Right cardiac atrium (tissue), 5 donors: ENCODE data around the gene PHACTR1. TPM values are rescaled to one million over a fixed set of nuclear protein-coding genes. Genes with fewer than 3 reads are reported as not detected.
"Not testable (repeated sequence)": the region's sequence is repeated elsewhere in the genome, so short reads cannot be mapped to it uniquely, and the experiment has no call there.

Source experiments
- ATAC-seq, 2 donors: fragments of 200-7000 bp; cut with Tn5 transposase; one replicate each; pipeline versions ENCODE4 v1.8.0 to v1.9.1; 2020; ENCODE audit warnings: moderate library complexity in 2 of 2, mild to moderate bottlenecking in 1 of 2
- DNase-seq, 3 donors: peaks; one replicate each; pipeline ENCODE4 v3.0.0-alpha.2; 2020
- H3K27ac ChIP-seq: one replicate; pipeline ENCODE4 v1.5.1; 2013; ENCODE audit warnings: mild to moderate bottlenecking, low read length, control low read depth, moderate library complexity
- H3K27me3 ChIP-seq: one replicate; pipeline ENCODE4 v1.6.1; 2013; ENCODE audit not compliant: control insufficient read depth, insufficient read depth
- H3K4me1 ChIP-seq: one replicate; pipeline ENCODE4 v1.6.1; 2013; ENCODE audit warnings: low read length; ENCODE audit not compliant: control insufficient read depth, insufficient read depth
- H3K4me3 ChIP-seq: one replicate; pipeline ENCODE4 v1.5.1; 2013; ENCODE audit warnings: low read length, control low read depth
- H3K9me3 ChIP-seq: one replicate; pipeline ENCODE4 v1.6.1; 2013; ENCODE audit warnings: low read length; ENCODE audit not compliant: control insufficient read depth
- WGBS: extraction: QIAGEN DNeasy Blood & Tissue Kit; methylation state at CpG from one replicate; pipeline ENCODE4 v1.1.7; 2013; 5-methylcytosine and 5-hydroxymethylcytosine counted together
- intact Hi-C, 4 donors: fragments of 100-400 bp; cut with DNase I; formaldehyde crosslinking; loops; one replicate each; pipeline versions ENCODE4 v1.11.0 to v1.14.0; 2022 to 2023
- polyA plus RNA-seq: library from polyadenylated mRNA; stranded (reverse); fragments of 200-250 nt; gene quantifications from one replicate; pipeline ENCODE4 v1.2.3, GENCODE V29; 2013
- total RNA-seq, 4 donors: library from RNA; stranded (reverse); fragmentation: NEBNext Ultra II Directional; extraction: Animal tissue kit (Norgen Biotek cat#: 25700); gene quantifications; one replicate each; pipeline ENCODE4 v1.2.1, GENCODE V29; 2021
- donor health status: healthy with polysubstance abuse.
- donor health status: DM: no; HTN: yes; CAD: no.
- donor health status: DM: no; HTN: no; CAD: no.
- donor health status: DM: no; HTN: yes; CAD: no; lungs with severe emphysema.
- donor health status: DM: yes; HTN: yes; CAD: no.

The PHACTR1 gene
- total and polyA plus RNA-seq, 5 donors: 7.3 to 29.4 (median 25.1) TPM

DNA sequence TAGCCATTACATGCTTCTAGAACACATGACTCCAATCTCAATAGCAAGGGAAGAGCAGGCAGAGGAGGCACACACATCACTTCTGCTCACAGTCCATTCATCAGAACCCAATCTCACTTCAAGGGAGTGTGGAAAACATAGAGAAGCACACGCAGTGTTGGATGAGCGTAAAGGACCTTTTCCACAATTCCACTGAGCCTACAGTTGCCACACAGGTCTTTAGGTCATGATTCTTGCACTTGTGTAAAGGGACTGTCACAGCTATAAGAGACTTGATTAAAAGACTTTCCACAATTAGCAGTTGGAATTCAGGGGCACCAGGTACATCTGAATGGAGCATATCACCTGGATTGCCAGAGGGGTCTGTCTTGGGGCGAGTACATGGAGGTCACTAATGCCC lies 525.6 kb downstream of the PHACTR1 start:
- Histone ChIP-seq H3K9me3 (no peaks in the 10 kb centered on the region), H3K27me3 (no peaks in the 10 kb centered on the region), H3K4me3 (no peak overlapping the region), H3K4me1 (no peaks in the 10 kb centered on the region), H3K27ac (no peak overlapping the region)
- 99% methylated on average over 3 of the region's 3 CpGs for WGBS
- intact Hi-C loops: no loop called here
- no peak for ATAC-seq
- DNase-seq: no peak

DNA sequence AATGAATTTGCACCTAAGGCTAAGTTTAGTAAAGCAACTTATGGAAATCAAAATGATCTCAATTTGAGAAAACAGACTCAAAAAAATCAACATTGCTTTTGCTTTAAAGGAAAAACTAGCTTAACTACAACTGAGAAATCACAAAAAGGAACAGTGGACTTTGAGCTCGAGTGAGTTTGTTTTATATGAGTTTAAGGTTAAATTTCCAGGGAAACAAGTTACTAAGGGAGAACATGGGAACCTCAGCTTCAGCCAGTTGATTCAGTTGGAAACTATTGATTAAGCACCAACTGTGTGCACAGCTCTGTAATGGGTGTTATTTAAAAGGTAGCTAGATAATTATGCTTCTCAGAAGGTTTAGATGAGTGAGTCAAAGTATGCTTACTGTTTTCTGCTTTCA lies 526.0 kb downstream of the PHACTR1 start:
- no peaks in the 10 kb centered on the region for H3K4me1 ChIP-seq
- DNase-seq (no peak), ATAC-seq (no peak)
- H3K9me3 ChIP-seq: no peaks in the 10 kb centered on the region
- no peaks in the 10 kb centered on the region for H3K27me3 ChIP-seq
- WGBS: 88% methylated on average over 1 of the region's 1 CpG
- intact Hi-C loops: no loop called here
- H3K27ac ChIP-seq: no peak overlapping the region
- no peak overlapping the region for H3K4me3 ChIP-seq

DNA sequence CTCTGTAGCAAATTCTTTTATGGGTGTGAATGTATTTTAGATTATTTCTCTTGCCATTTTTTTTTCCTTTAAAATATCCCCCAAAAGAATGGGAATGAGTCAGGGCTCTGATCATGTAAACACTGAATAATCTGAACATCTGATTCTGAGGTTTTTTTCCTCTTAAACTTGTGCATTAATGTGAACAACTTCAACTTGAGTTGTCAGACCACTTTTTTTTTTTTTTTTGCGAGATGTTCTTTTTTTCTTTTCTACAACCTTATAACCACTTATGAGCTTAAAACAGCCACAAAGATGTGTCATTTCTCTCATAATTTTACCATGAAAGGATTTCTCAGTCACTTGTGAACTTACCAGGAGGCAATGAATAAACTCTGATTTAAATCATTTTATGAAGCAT lies 526.5 kb downstream of the PHACTR1 start:
- DNase-seq (no peak), ATAC-seq (no peak)
- Histone ChIP-seq H3K27ac (no peak overlapping the region), H3K27me3 (no peaks in the 10 kb centered on the region), H3K4me3 (no peak overlapping the region), H3K4me1 (no peaks in the 10 kb centered on the region), H3K9me3 (no peaks in the 10 kb centered on the region)
- intact Hi-C loops: no loop called here
- WGBS: 93% methylated on average over 1 of the region's 1 CpG

DNA sequence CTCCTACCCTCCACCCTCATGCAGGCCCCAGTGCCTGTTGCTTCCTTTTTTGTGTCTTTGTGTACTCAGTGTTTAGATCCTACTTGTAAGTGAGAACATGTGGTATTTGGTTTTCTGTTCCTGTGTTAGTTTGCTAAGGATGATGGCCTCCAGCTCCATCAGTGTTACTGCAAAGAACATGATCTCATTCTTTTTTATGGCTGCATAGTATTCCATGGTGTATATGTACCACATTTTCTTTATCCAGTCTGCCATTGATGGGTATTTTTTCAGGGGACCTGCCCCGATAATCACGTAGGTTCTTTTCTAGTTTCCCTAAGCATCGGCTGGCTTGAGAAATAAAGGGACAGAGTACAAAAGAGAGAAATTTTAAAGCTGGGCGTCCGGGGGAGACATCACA lies 527.2 kb downstream of the PHACTR1 start:
- intact Hi-C loops, ATAC-seq, H3K4me1 ChIP-seq, H3K9me3 ChIP-seq, H3K27me3 ChIP-seq, H3K27ac ChIP-seq, H3K4me3 ChIP-seq, DNase-seq: not testable (repeated sequence)
- WGBS: 98% methylated on average over 5 of the region's 5 CpGs

DNA sequence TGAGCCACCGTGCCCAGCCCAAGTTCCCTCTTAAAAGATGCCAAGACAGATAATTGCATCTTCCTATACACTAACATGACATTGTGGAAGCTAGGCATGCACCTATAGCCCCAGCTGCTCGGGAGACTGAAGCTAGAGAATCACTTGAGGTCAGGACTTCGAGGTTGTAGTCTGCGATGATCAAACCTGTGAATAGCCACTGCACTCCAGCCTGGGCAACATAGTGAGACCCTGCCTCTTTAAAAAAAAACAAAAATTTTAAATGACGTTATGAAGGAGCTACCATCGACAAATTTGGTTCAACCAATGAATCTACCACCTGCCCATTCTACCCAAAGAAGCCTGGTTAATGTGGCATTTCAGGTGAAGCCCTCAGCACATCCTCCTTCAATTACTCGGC lies 531.1 kb downstream of the PHACTR1 start:
- ATAC-seq (no peak), DNase-seq (no peak)
- Histone ChIP-seq H3K4me3 (no peak overlapping the region), H3K27me3 (no peaks in the 10 kb centered on the region), H3K4me1 (no peaks in the 10 kb centered on the region), H3K27ac (no peak overlapping the region), H3K9me3 (no peaks in the 10 kb centered on the region)
- 89% methylated on average over 7 of the region's 7 CpGs for WGBS
- intact Hi-C loops: no loop called here

DNA sequence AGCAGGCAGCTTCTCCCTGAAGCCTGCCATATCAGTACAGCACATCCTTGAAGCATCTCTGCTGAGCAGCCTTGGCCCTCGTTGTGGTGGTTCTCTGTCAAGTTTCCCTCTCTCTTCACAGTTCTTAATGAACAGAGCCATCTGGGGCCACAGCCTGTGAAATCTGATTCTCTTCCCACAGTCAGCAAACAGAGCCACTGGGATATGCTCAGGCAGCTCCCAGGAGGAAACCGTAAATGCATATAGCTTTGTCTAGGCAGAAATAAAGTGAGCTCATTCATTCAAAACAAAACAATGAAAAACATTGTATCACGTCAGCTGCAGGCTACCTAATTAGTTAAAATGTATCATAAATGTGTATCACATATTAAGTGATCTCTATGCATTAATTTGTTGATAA lies 531.5 kb downstream of the PHACTR1 start:
- Histone ChIP-seq H3K4me3 (no peak overlapping the region), H3K9me3 (no peaks in the 10 kb centered on the region), H3K4me1 (no peaks in the 10 kb centered on the region), H3K27ac (no peak overlapping the region), H3K27me3 (no peaks in the 10 kb centered on the region)
- ATAC-seq: no peak
- intact Hi-C loops: no loop called here
- WGBS: 57% methylated on average over 3 of the region's 3 CpGs
- DNase-seq: no peak

DNA sequence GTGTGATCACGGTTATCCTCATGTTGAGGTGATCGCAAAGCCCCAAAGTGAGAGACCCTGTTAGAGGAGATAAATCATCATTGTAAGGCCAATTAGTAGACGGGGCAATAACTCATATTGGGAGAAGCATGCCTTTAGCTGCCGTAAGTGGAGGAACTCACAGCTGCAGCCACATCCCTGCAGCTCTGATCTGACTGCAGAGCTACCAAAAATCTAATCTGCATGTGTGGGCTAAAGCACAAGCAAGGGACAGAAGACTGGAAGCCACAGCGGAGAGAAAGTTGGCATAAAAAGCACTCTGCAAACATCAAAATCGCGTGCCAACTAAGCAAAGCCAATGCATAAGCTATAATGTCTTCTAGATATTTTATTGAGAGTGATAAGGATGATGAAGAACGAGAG lies 532.0 kb downstream of the PHACTR1 start:
- ATAC-seq (no peak), DNase-seq (no peak)
- intact Hi-C loops: no loop called here
- H3K27me3 ChIP-seq: no peaks in the 10 kb centered on the region
- no peak overlapping the region for H3K27ac ChIP-seq
- H3K4me3 ChIP-seq: no peak overlapping the region
- no peaks in the 10 kb centered on the region for H3K9me3 ChIP-seq
- H3K4me1 ChIP-seq: no peaks in the 10 kb centered on the region
- WGBS: 75% methylated on average over 8 of the region's 8 CpGs

DNA sequence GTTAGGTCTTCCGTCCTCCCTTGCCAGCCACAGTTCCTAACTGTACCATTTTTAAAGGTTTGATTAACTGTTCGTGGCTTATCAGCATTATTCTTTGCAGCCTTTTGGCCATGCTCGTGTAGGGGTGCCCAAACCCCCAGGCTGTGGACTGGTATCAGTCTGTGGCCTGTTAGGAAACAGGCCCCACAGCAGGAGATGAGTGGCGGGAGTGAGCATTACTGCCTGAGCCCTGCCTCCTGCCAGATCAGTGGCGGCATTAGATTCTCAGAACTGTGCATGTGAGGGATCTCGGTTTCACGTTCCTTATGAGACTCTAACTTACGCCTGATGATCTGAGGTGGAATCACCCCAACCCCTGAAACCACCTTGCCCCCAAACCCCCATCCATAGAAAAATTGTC lies 532.4 kb downstream of the PHACTR1 start:
- 79% methylated on average over 8 of the region's 8 CpGs for WGBS
- Histone ChIP-seq H3K27me3 (no peaks in the 10 kb centered on the region), H3K4me3 (no peak overlapping the region), H3K27ac (no peak overlapping the region), H3K4me1 (no peaks in the 10 kb centered on the region), H3K9me3 (no peaks in the 10 kb centered on the region)
- ATAC-seq (no peak), DNase-seq (no peak)
- intact Hi-C loops: no loop called here

DNA sequence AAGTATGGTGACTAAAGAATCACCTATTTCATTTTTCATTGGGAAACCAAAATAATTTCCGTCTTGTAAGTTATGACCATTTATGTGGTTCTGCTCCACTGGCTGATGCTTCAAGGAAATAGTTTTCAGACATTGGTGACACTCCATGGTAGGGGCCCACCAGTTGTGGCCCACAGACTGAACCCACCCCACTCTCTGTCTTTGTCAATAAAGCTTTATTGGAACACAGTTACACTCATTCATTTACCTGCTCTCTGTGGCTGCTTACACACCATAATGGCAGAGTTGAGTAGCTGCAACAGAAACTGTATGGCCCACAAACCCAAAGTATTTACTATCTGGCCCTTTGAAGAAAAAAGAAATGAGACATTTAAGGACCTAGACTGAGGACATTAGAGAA lies 533.2 kb downstream of the PHACTR1 start:
- DNase-seq: no peak
- H3K4me3 ChIP-seq: no peak overlapping the region
- ATAC-seq: no peak
- H3K4me1 ChIP-seq: no peaks in the 10 kb centered on the region
- WGBS: 100% methylated on average over 1 of the region's 1 CpG
- H3K27ac ChIP-seq: no peak overlapping the region
- no peaks in the 10 kb centered on the region for H3K9me3 ChIP-seq
- intact Hi-C loops: no loop called here
- no peaks in the 10 kb centered on the region for H3K27me3 ChIP-seq

DNA sequence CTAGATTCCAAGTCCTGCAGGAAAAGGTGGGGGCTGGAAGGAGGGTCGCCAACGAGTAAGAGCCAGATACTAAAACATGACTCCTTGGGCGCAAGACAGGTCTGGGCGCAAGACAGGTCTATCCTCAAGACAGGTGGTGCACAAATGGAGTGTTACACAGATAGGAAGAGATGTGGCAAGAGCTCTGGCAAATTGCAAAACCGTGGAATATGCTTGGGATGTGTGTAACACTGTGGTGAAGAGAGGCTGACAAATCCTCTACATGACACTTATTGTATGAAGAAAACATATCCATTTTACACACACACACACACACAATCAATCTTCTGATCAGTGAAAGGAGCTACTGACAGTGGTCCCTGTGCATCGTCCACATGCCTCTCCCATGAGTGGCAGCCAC lies 534.1 kb downstream of the PHACTR1 start:
- no peaks in the 10 kb centered on the region for H3K4me1 ChIP-seq
- H3K27me3 ChIP-seq: no peaks in the 10 kb centered on the region
- H3K4me3 ChIP-seq: no peak overlapping the region
- 82% methylated on average over 6 of the region's 6 CpGs for WGBS
- ATAC-seq (no peak), DNase-seq (no peak)
- no peaks in the 10 kb centered on the region for H3K9me3 ChIP-seq
- no peak overlapping the region for H3K27ac ChIP-seq
- intact Hi-C loops: no loop called here

DNA sequence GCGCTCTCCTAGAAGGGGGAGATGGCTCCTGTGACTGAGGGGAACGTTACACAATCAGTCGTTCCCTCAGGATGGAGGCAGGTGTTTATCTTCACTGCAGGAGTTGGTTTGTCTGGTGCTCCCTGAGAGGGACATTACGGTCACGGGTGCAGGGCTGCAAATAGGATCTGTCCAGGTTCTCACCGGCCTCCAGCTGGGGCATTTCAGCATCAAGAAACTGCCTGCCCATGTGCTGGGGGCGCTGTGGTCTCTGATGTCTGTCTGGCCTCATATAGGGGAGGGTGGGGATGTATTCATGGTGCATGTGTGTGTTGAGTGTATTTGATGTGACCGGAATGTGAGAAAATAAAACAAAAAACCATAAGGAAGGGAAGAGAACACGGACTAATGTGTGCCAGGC lies 534.7 kb downstream of the PHACTR1 start:
- ATAC-seq (no peak), DNase-seq (no peak)
- Histone ChIP-seq H3K4me1 (no peaks in the 10 kb centered on the region), H3K27ac (no peak overlapping the region), H3K9me3 (no peaks in the 10 kb centered on the region), H3K27me3 (no peaks in the 10 kb centered on the region), H3K4me3 (no peak overlapping the region)
- intact Hi-C loops: no loop called here
- 67% methylated on average over 9 of the region's 9 CpGs for WGBS

DNA sequence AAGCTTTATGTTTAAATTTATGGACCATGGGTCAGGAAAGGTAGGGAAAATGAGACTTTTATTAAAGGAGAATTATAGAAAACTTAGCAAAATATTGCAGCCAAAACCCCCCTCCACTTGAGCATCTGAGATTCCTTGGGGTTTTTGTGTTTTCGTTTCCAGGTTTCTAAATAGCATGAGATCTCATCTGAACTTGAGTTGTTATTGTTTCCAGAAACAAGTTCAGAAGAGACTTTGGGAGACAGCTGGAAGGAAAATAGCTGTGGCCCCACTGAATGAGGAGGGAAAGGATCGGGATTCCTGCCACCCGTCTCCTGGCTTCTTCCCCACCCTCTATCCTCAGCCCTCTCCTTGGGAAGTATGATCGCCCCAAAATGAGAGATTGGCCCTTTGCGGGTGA lies 536.2 kb downstream of the PHACTR1 start:
- ATAC-seq (no peak), DNase-seq (no peak)
- intact Hi-C loops: no loop called here
- Histone ChIP-seq H3K9me3 (no peaks in the 10 kb centered on the region), H3K4me1 (no peaks in the 10 kb centered on the region), H3K4me3 (no peak overlapping the region), H3K27me3 (no peaks in the 10 kb centered on the region), H3K27ac (no peak overlapping the region)
- WGBS: 86% methylated on average over 5 of the region's 5 CpGs
